HG03060 (cell line): ENCODE data around the gene BOD1L1.

Experiments
- ATAC-seq: cut with Tn5 transposase; IDR thresholded peaks from one replicate; pipeline ENCODE4 v1.9.1; 2021; ENCODE audit warnings: low read depth, moderate number of reproducible peaks; ENCODE audit not compliant: unreplicated experiment

The BOD1L1 gene

GRCh38 chr4:13626492-13627177 is 890 bp downstream of the BOD1L1 start:
- no peak for ATAC-seq

GRCh38 chr4:13618212-13618806 is 9.2 kb downstream of the BOD1L1 start:
- ATAC-seq: no peak

- ATAC-seq: no peak
Observed at GRCh38 chr4:13617801-13618200, 9.7 kb downstream of the BOD1L1 start.

GRCh38 chr4:13616597-13616996 is 10.9 kb downstream of the BOD1L1 start:
- ATAC-seq: no peak

GRCh38 chr4:13615161-13615560 is 12.4 kb downstream of the BOD1L1 start:
- ATAC-seq: no peak

- ATAC-seq: no peak
Observed at GRCh38 chr4:13612569-13612968, 15.0 kb downstream of the BOD1L1 start.

- peak; percentile 88 for ATAC-seq
Observed at GRCh38 chr4:13611283-13611842, 16.2 kb downstream of the BOD1L1 start.

GRCh38 chr4:13605330-13605729 is 22.2 kb downstream of the BOD1L1 start:
- ATAC-seq: no peak

- ATAC-seq: no peak
Observed at GRCh38 chr4:13601848-13602247, 25.7 kb downstream of the BOD1L1 start.

- peak; percentile 73 for ATAC-seq
Observed at GRCh38 chr4:13601048-13601447, 26.5 kb downstream of the BOD1L1 start.

- ATAC-seq: no peak
Observed at GRCh38 chr4:13599159-13599558, 28.4 kb downstream of the BOD1L1 start.

GRCh38 chr4:13597604-13598003 is 29.9 kb downstream of the BOD1L1 start:
- ATAC-seq: no peak

GRCh38 chr4:13597141-13597540 is 30.4 kb downstream of the BOD1L1 start:
- no peak for ATAC-seq

- no peak for ATAC-seq
Observed at GRCh38 chr4:13592220-13592619, 35.3 kb downstream of the BOD1L1 start.

GRCh38 chr4:13590766-13591165 is 36.8 kb downstream of the BOD1L1 start:
- ATAC-seq: no peak

- ATAC-seq: no peak
Observed at GRCh38 chr4:13588954-13589353, 38.6 kb downstream of the BOD1L1 start.

- ATAC-seq: no peak
Observed at GRCh38 chr4:13584481-13584880, 43.0 kb downstream of the BOD1L1 start.

- ATAC-seq: no peak
Observed at GRCh38 chr4:13580036-13580435, 47.5 kb downstream of the BOD1L1 start.

- ATAC-seq: no peak
Observed at GRCh38 chr4:13577660-13578059, 49.9 kb downstream of the BOD1L1 start.

- ATAC-seq: no peak
Observed at GRCh38 chr4:13570916-13571315, 56.6 kb downstream of the BOD1L1 start.

- no peak for ATAC-seq
Observed at GRCh38 chr4:13567125-13567524, 60.4 kb downstream of the BOD1L1 start.

- no peak for ATAC-seq
Observed at GRCh38 chr4:13562876-13563275, 64.6 kb downstream of the BOD1L1 start.
